Osteoblast (primary cell): ENCODE data around the gene CLDN20. TPM values are rescaled to one million over a fixed set of nuclear protein-coding genes. Genes with fewer than 3 reads are reported as not detected.

Source experiments
- DNase-seq: peaks from one replicate; pipeline ENCODE4 v3.0.0; 2011; ENCODE audit warnings: low spot score, mixed read lengths; ENCODE audit not compliant: insufficient read length; ENCODE audit errors: missing footprints
- H2AFZ ChIP-seq: 2 replicates; pipeline ENCODE4 v1.6.0; 2011; ENCODE audit warnings: mild to moderate bottlenecking, low read length
- H3K27ac ChIP-seq: 2 replicates; pipeline ENCODE4 v1.5.1; 2011; ENCODE audit warnings: mild to moderate bottlenecking, low read depth, low read length, moderate library complexity
- H3K27me3 ChIP-seq: 2 replicates; pipeline ENCODE4 v1.6.0; 2012; ENCODE audit warnings: mild to moderate bottlenecking, control low read depth, inconsistent platforms, low read length, moderate library complexity; ENCODE audit not compliant: insufficient read depth
- H3K36me3 ChIP-seq: 2 replicates; pipeline ENCODE4 v1.5.1; 2011; ENCODE audit warnings: mild to moderate bottlenecking, low read length, control low read depth, moderate library complexity; ENCODE audit not compliant: insufficient read depth
- H3K4me1 ChIP-seq: 2 replicates; pipeline ENCODE4 v1.5.1; 2011; ENCODE audit warnings: mild to moderate bottlenecking, low read length, control low read depth, moderate library complexity; ENCODE audit not compliant: insufficient read depth
- H3K4me2 ChIP-seq: 2 replicates; pipeline ENCODE4 v1.6.0; 2011; ENCODE audit warnings: mild to moderate bottlenecking, low read length; ENCODE audit not compliant: insufficient read depth
- H3K4me3 ChIP-seq: fragments of 200-600 bp; sonication (generic); 3 replicates; pipeline ENCODE4 v1.5.1; 2012; ENCODE audit warnings: mild to moderate bottlenecking, low read length, inconsistent platforms; ENCODE audit not compliant: insufficient read depth
- H3K79me2 ChIP-seq: 2 replicates; pipeline ENCODE4 v1.6.0; 2012; ENCODE audit warnings: mild to moderate bottlenecking, low read length, control low read depth, inconsistent platforms; ENCODE audit not compliant: insufficient read depth
- H3K9me3 ChIP-seq: 2 replicates; pipeline ENCODE4 v1.5.1; 2011; ENCODE audit warnings: low read depth, low read length, control low read depth
- H4K20me1 ChIP-seq: 2 replicates; pipeline ENCODE4 v1.6.0; 2012; ENCODE audit warnings: mild to moderate bottlenecking, low read length, control low read depth; ENCODE audit not compliant: insufficient read depth
- total RNA-seq: library from RNA; depleted of rRNA; stranded (reverse); fragments of >200 nt; gene quantifications from 2 replicates; pipeline ENCODE4 v1.2.3, GENCODE V29; 2012
- TF ChIP-seq, protein P1 (sequence below): IDR thresholded peaks from 2 replicates; pipeline ENCODE4 v1.5.1; 2011; ENCODE audit warnings: mild to moderate bottlenecking, low read depth, low read length, moderate library complexity; ENCODE audit errors: extremely low read depth

CLDN20 gene
- total RNA-seq, 1 donor, result not detected

DNA sequence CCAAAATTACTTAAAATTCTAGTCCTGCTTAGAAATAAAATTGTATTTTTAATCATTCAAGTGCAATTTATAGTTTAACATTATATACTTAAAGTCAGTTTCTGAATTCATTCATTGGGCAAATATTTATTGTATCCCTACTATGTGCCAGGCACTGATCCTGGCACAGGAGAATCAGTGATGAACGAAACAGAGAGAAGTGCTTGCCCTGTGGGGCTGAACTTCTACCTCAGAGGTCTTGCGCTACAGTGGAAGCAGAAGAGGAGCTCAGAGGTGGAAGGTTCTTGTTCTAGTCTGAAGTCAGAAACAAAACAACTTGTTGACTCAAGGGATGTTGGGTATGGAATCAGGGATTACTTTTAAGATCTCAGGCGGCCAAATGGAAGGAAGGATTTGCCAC lies 6.0 kb downstream of the CLDN20 start:
- Histone ChIP-seq H3K4me2 (no peak overlapping the region), H3K27me3 (no peaks in the 10 kb centered on the region), H2AFZ (no peak overlapping the region), H3K36me3 (no peaks in the 10 kb centered on the region), H3K4me3 (no peak overlapping the region), H4K20me1 (no peaks in the 10 kb centered on the region), H3K27ac (no peak overlapping the region), H3K9me3 (no peaks in the 10 kb centered on the region), H3K79me2 (peaks cover 4% of the 10 kb centered on the region), H3K4me1 (peaks cover 32% of the 10 kb centered on the region)
- DNase-seq, result no peak
- TF ChIP-seq, protein P1, sequence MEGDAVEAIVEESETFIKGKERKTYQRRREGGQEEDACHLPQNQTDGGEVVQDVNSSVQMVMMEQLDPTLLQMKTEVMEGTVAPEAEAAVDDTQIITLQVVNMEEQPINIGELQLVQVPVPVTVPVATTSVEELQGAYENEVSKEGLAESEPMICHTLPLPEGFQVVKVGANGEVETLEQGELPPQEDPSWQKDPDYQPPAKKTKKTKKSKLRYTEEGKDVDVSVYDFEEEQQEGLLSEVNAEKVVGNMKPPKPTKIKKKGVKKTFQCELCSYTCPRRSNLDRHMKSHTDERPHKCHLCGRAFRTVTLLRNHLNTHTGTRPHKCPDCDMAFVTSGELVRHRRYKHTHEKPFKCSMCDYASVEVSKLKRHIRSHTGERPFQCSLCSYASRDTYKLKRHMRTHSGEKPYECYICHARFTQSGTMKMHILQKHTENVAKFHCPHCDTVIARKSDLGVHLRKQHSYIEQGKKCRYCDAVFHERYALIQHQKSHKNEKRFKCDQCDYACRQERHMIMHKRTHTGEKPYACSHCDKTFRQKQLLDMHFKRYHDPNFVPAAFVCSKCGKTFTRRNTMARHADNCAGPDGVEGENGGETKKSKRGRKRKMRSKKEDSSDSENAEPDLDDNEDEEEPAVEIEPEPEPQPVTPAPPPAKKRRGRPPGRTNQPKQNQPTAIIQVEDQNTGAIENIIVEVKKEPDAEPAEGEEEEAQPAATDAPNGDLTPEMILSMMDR, result no peak

DNA sequence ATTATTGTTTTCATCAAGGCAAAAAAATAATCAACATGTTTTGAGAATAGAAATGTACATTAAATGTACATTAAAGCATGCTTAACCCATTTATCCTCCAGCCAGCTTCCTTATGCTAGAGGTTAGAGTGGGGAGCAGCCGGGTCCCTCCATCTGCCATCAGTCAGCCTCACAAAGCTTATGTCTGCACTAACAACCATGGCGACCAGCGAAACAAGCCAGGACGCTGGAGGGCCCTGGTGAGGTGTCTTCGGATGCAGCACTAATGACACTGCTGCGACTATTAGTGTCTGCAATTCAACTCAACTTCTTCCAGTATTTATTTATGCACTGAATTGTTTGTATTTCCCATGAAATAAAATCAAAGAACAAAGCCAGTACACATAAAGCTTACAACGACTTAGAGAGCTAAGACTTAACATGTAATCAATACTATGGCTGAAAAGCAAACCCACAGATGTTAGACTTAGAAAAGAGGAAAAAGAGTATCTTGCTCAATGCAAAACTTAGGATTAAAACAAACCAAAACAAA lies 6.8 kb downstream of the CLDN20 start:
- no peaks in the 10 kb centered on the region for H3K9me3 ChIP-seq
- H3K4me3 ChIP-seq, result no peak overlapping the region
- H3K36me3 ChIP-seq, result no peaks in the 10 kb centered on the region
- H3K4me1 ChIP-seq, result peaks cover 31% of the 10 kb centered on the region
- H3K27ac ChIP-seq, result no peak overlapping the region
- DNase-seq, result no peak
- H3K79me2 ChIP-seq, result peaks cover 4% of the 10 kb centered on the region
- no peaks in the 10 kb centered on the region for H4K20me1 ChIP-seq
- no peak overlapping the region for H2AFZ ChIP-seq
- H3K27me3 ChIP-seq, result no peaks in the 10 kb centered on the region
- TF ChIP-seq, protein P1, result no peak
- no peak overlapping the region for H3K4me2 ChIP-seq

DNA sequence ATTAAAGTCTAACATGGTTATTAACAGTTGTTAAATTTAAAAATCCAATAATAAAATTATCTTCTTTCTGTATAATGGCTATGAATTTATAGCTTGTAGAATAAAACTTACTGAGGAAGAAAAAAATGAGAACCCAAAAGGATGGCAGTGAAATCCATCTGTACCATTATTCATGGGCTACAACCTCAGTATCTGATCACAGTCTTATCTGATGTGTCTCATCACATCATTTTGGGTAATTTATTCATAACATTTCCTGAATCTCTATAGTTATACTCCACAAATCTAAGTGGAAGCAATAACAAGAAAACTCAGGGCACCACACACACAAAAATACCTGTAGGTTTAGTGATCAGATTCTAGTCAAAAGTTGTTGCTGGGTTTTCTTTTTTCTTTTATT lies 7.3 kb downstream of the CLDN20 start:
- DNase-seq, result no peak
- Histone ChIP-seq H3K9me3 (no peaks in the 10 kb centered on the region), H3K36me3 (no peaks in the 10 kb centered on the region), H3K79me2 (peaks cover 4% of the 10 kb centered on the region), H4K20me1 (no peaks in the 10 kb centered on the region), H2AFZ (no peak overlapping the region), H3K4me3 (no peak overlapping the region), H3K27me3 (no peaks in the 10 kb centered on the region), H3K4me1 (peaks cover 36% of the 10 kb centered on the region), H3K27ac (no peak overlapping the region), H3K4me2 (no peak overlapping the region)
- TF ChIP-seq, protein P1, result no peak

DNA sequence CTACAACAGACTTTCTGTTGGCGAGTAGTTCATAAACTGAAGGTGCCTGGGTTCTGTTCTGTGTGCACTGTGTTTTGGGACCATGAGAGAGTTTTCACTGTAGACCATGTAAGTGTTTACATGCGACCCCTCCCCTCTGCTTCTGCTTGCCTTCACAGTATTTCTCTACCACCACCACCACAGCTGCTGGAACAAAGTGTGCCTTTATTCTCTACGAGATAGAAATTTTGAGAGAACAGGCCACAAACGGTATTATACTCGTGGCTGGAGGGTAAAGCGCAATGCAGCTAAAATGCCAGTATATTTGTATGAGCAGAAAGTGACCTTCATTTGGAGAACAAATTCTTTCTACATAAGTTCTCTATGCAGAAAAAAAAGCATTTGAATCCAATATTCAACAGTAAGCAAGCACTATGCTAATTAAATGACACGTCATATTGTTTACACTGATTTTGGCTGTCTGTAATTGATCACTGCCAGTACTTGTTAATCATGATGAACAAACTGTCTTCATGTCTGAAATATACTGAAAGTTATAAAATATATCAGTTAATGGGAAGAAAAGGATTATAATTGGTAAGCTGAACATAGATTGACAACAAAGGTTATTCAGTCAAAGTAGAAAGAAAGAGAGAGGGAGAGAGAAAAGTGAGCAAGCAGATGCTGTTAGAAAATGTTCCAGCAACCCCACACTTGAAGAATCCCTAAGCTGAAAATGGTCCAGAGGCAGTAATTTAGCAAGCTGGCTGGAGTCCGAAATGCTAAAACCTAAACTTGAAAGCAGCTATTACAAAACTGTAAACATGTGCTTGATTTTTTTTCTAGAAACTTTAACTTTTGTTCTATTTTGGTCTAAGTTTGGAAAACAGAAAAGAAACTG lies 8.8 kb downstream of the CLDN20 start:
- peak overlapping the region; percentile 54 for H3K4me2 ChIP-seq
- H3K27ac ChIP-seq, result peak overlapping the region; percentile 66
- DNase-seq, result no peak
- TF ChIP-seq, protein P1, result no peak
- no peaks in the 10 kb centered on the region for H3K9me3 ChIP-seq
- peaks cover 4% of the 10 kb centered on the region for H3K79me2 ChIP-seq
- H3K27me3 ChIP-seq, result no peaks in the 10 kb centered on the region
- no peak overlapping the region for H3K4me3 ChIP-seq
- no peaks in the 10 kb centered on the region for H4K20me1 ChIP-seq
- peaks cover 43% of the 10 kb centered on the region for H3K4me1 ChIP-seq
- no peak overlapping the region for H2AFZ ChIP-seq
- H3K36me3 ChIP-seq, result no peaks in the 10 kb centered on the region
